H1 (cell line): ENCODE measurements around the gene TIMM23.

Experiments used
- CHD7 ChIP-seq: fragments of 300-600 bp; sonication (generic); IDR thresholded peaks from 2 replicates; pipeline ENCODE4 v1.7.1; 2012; ENCODE audit warnings: low read length, moderate library complexity, mild to moderate bottlenecking, inconsistent platforms; ENCODE audit not compliant: insufficient replicate concordance
- POLR2AphosphoS5 ChIP-seq: IDR thresholded peaks from 2 replicates; pipeline ENCODE4 v1.6.1; 2011; ENCODE audit warnings: low read depth, low read length
- TF ChIP-seq, protein P1 (sequence below), 3 experiments: IDR thresholded peaks; 1 replicate in 2 of 3; 2 replicates in 1 of 3; pipeline versions ENCODE4 v1.5.1 to v1.6.1; 2011; ENCODE audit warnings: low read length in 3 of 3, mild to moderate bottlenecking in 3 of 3, inconsistent platforms in 2 of 3, low read depth in 1 of 3, moderate library complexity in 1 of 3; ENCODE audit not compliant: insufficient read depth in 1 of 3; ENCODE audit errors: control extremely low read depth in 1 of 3

DNA sequence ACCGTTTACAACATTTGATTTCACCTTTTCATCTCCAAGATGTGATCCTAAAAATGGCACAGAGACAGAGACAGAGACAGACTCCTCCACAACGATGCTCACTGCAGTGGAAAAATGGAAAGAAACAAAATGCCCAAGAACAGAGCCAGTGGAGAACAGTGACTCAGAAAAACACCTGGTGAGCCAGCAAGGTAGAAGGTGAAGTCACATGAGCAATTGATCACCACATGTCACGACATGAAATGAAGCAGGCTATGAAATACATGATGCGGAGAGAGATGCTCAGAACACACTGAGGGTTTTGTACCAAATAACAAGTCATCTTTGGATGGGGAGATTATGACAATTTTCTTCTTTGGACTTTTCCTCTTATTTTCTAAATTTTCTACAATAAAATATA is 70.2 kb downstream of the TIMM23 start:
- TF ChIP-seq CHD7: no peak
- no peak for TF ChIP-seq POLR2AphosphoS5
- TF ChIP-seq, protein P1, sequence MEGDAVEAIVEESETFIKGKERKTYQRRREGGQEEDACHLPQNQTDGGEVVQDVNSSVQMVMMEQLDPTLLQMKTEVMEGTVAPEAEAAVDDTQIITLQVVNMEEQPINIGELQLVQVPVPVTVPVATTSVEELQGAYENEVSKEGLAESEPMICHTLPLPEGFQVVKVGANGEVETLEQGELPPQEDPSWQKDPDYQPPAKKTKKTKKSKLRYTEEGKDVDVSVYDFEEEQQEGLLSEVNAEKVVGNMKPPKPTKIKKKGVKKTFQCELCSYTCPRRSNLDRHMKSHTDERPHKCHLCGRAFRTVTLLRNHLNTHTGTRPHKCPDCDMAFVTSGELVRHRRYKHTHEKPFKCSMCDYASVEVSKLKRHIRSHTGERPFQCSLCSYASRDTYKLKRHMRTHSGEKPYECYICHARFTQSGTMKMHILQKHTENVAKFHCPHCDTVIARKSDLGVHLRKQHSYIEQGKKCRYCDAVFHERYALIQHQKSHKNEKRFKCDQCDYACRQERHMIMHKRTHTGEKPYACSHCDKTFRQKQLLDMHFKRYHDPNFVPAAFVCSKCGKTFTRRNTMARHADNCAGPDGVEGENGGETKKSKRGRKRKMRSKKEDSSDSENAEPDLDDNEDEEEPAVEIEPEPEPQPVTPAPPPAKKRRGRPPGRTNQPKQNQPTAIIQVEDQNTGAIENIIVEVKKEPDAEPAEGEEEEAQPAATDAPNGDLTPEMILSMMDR (IDR thresholded peaks at IDR 0.05; ENCODE audit: control extremely low read depth in 1 of 3, insufficient read depth in 1 of 3, low read depth in 1 of 3, low read length in 3 of 3): no peak
